SH-SY5Y (cell line): ENCODE data around the gene SIX1.

Experiments
- GATA2 ChIP-seq: IDR thresholded peaks from 2 replicates; pipeline ENCODE4 v1.6.1; 2011; ENCODE audit warnings: mild to moderate bottlenecking, low read depth, low read length
- GATA3 ChIP-seq: IDR thresholded peaks from 2 replicates; pipeline ENCODE4 v1.6.1; 2011; ENCODE audit warnings: low read depth, mild to moderate bottlenecking, low read length, moderate library complexity

SIX1 gene

GRCh38 chr14:60651086-60651795 is 2.0 kb upstream of the SIX1 start:
- TF ChIP-seq GATA3 (no peak), GATA2 (no peak)

GRCh38 chr14:60650373-60650961 is 1.2 kb upstream of the SIX1 start:
- TF ChIP-seq GATA2 (no peak), GATA3 (no peak)

- TF ChIP-seq GATA2: no peak
Measured at GRCh38 chr14:60649875-60650372, 647 bp upstream of the SIX1 start.

GRCh38 chr14:60648249-60648933 is 886 bp downstream of the SIX1 start:
- TF ChIP-seq GATA2: no peak
- no peak for TF ChIP-seq GATA3

DNA sequence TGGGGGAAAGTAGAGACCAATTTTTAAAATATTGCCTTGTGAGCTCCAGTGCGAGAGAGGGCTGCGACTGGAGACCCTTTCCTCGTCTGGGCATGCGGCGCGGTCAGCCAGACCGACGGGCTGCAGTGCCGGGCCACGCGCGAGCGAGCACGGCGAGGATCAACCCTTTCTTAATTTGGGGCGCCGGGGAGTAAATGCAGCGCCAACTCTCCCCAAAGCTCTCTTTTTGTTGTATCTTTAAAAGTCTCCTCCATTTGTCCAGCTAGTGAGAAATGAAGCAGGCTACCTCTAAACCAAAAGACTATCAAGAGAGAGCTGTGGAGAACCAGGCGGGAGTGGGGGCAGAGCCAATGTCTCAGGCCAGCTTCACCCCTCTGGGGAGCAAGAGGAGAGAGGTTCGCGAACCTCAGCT is 1.4 kb downstream of the SIX1 start:
- no peak for TF ChIP-seq GATA3
- no peak for TF ChIP-seq GATA2

GRCh38 chr14:60647081-60647836 is 2.0 kb downstream of the SIX1 start:
- no peak for TF ChIP-seq GATA3
- no peak for TF ChIP-seq GATA2

GRCh38 chr14:60646226-60646818 is 3.0 kb downstream of the SIX1 start:
- TF ChIP-seq GATA3 (no peak), GATA2 (no peak)

DNA sequence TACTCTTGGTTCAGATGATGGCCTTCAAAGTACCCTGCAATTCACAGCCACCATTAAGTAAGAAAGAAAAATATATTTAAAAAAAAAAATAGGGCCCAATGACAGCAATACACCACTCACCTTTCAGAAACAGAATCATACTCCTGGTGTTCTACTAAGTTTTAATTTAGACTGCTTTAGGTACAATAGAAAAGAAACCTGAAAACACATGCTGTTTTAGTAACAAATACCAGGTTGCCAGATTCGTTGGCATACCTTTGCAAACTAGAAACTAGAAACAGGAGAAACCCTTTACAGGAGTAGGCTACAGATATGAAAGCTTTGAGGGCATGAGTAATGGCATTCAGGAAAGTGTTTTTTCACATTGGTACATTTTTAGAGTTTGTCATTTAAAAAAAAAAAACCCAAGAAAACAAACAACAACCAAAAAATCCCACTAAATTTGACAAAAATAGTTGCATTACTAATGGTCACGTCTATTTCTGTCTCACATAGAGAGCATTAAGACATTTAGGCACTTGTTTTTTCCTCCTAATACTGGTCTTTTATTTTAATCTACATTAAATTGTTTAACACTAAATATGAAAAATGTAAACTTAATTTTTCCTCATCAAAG is 4.0 kb downstream of the SIX1 start:
- TF ChIP-seq GATA3 (no peak), GATA2 (no peak)

- no peak for TF ChIP-seq GATA3
- TF ChIP-seq GATA2: no peak
Measured at GRCh38 chr14:60644666-60645065, 4.6 kb downstream of the SIX1 start.

DNA sequence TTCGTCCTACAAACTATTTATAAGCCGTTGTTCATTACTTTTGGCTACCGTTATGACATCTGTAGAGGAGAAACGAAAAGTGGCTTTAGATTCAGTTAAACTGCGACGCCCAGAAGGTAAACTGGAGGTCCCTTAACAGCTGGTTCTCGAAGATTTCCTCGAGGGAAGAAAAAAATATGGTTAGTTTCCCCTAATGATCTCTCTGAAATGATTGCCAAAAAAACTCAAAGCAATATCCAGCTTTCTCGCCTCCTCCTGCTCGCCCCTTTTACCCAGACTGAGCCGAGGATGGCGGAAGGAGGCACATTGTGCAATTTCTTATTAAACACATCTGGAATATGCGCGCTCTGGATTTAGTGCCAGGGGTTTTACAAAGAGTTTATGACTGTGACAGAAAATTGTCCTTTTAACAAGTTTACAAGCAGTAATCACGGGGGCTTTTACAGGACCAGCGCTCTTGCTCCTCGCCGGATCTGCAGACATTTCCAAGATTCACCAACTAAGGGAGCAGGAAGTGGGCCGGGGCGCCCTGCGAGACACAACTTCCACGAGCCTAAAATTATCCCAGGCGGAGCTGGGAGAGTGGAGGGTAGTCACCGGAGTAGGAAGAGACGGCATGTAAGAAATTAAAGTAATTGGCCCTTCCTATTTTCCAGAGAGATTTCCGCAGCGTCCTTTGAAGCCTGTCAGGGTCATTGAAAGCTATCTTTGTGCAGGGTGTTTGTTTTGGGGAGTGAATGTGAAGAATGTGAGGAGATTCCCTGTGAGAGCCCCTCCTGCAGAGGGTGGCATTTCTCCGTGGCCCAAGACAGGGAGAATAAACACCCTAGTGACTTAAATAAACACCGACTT is 5.6 kb downstream of the SIX1 start:
- TF ChIP-seq GATA3: no peak
- no peak for TF ChIP-seq GATA2

GRCh38 chr14:60643141-60643462 is 6.2 kb downstream of the SIX1 start:
- TF ChIP-seq GATA2 (no peak), GATA3 (no peak)

GRCh38 chr14:60642270-60643140 is 6.8 kb downstream of the SIX1 start:
- TF ChIP-seq GATA3 (no peak), GATA2 (no peak)
